ENCODE measurements around the gene LRRTM4. TPM values are rescaled to one million over a fixed set of nuclear protein-coding genes. Genes with fewer than 3 reads are reported as not detected.

The LRRTM4 gene
- total RNA-seq, 2 donors from 2014 or later, result 0.24 TPM; not detected in 1

- H3K27ac ChIP-seq, result no peak overlapping the region
Observed at GRCh38 chr2:76895469-76895868, 626.7 kb downstream of the LRRTM4 start.

GRCh38 chr2:76870581-76870980 is 651.6 kb downstream of the LRRTM4 start:
- no peaks in the 10 kb centered on the region for H3K36me3 ChIP-seq
- no peak for TF ChIP-seq CTCF (IDR thresholded peaks at IDR 0.05)
- no peak overlapping the region for H3K27ac ChIP-seq
- H3K4me1 ChIP-seq, result no peaks in the 10 kb centered on the region
- no peak overlapping the region for H3K4me3 ChIP-seq
- no peaks in the 10 kb centered on the region for H3K9me3 ChIP-seq
- H3K27me3 ChIP-seq, result no peaks in the 10 kb centered on the region
- DNase-seq (ENCODE audit: low spot score), result no peak

More at GRCh38 chr2:76895469-76895868, 626.7 kb downstream of the LRRTM4 start:
- no peaks in the 10 kb centered on the region for H3K27me3 ChIP-seq
- DNase-seq (ENCODE audit: low spot score), result no peak
- H3K9me3 ChIP-seq, result no peaks in the 10 kb centered on the region
- no peak for TF ChIP-seq CTCF (IDR thresholded peaks at IDR 0.05)
- H3K4me3 ChIP-seq, result no peak overlapping the region
- no peaks in the 10 kb centered on the region for H3K4me1 ChIP-seq
- no peaks in the 10 kb centered on the region for H3K36me3 ChIP-seq

- Histone ChIP-seq H3K27me3 (no peaks in the 10 kb centered on the region), H3K9me3 (no peaks in the 10 kb centered on the region), H3K4me3 (no peak overlapping the region), H3K4me1 (no peaks in the 10 kb centered on the region), H3K27ac (no peak overlapping the region), H3K36me3 (no peaks in the 10 kb centered on the region)
- TF ChIP-seq CTCF (IDR thresholded peaks at IDR 0.05), result no peak
- no peak for DNase-seq (ENCODE audit: low spot score)
Observed at GRCh38 chr2:76870011-76870410, 652.2 kb downstream of the LRRTM4 start.

GRCh38 chr2:76867854-76868253 is 654.3 kb downstream of the LRRTM4 start:
- Histone ChIP-seq H3K27ac (no peak overlapping the region), H3K4me3 (no peak overlapping the region), H3K9me3 (no peaks in the 10 kb centered on the region), H3K27me3 (no peaks in the 10 kb centered on the region), H3K4me1 (no peaks in the 10 kb centered on the region), H3K36me3 (no peaks in the 10 kb centered on the region)
- TF ChIP-seq CTCF (IDR thresholded peaks at IDR 0.05), result no peak
- DNase-seq (ENCODE audit: low spot score), result no peak

- no peak for DNase-seq (ENCODE audit: low spot score)
- Histone ChIP-seq H3K36me3 (no peaks in the 10 kb centered on the region), H3K27ac (no peak overlapping the region), H3K4me3 (no peak overlapping the region), H3K4me1 (no peaks in the 10 kb centered on the region), H3K27me3 (no peaks in the 10 kb centered on the region), H3K9me3 (no peaks in the 10 kb centered on the region)
- TF ChIP-seq CTCF (IDR thresholded peaks at IDR 0.05), result no peak
Observed at GRCh38 chr2:76866464-76866863, 655.7 kb downstream of the LRRTM4 start.

GRCh38 chr2:76862901-76863300 is 659.3 kb downstream of the LRRTM4 start:
- Histone ChIP-seq H3K27me3 (no peaks in the 10 kb centered on the region), H3K9me3 (no peaks in the 10 kb centered on the region), H3K4me1 (no peaks in the 10 kb centered on the region), H3K27ac (no peak overlapping the region), H3K36me3 (no peaks in the 10 kb centered on the region), H3K4me3 (no peak overlapping the region)
- DNase-seq (ENCODE audit: low spot score), result no peak
- TF ChIP-seq CTCF (IDR thresholded peaks at IDR 0.05), result no peak

Measured in right atrium auricular region (tissue), 2 donors.